B cell (primary cell): ENCODE measurements around the gene TBX15. TPM values are rescaled to one million over a fixed set of nuclear protein-coding genes. Genes with fewer than 3 reads are reported as not detected.

Experiments
- ATAC-seq: fragments of 200-7000 bp; cut with Tn5 transposase; one replicate; pipeline ENCODE4 v1.10.0; 2021; ENCODE audit warnings: low read depth, mild to moderate bottlenecking, moderate number of reproducible peaks, moderate library complexity
- CTCF ChIA-PET: fragments of 350-600 bp; sonication (Branson Sonifier 250); formaldehyde crosslinking; loops from one replicate; lab custom pipeline; 2021; ENCODE audit warnings: antibody characterized with exemption, inconsistent platforms; lab: Charles Lee
- POLR2A ChIA-PET: fragments of 350-600 bp; sonication (Branson Sonifier 250); formaldehyde crosslinking; loops from one replicate; lab custom pipeline; 2021; ENCODE audit warnings: antibody characterized with exemption; lab: Charles Lee
- DNase-seq: peaks from one replicate; pipeline ENCODE4 v3.0.0; 2013
- H2AFZ ChIP-seq: 2 replicates; pipeline ENCODE4 v1.6.1; 2012; ENCODE audit warnings: mild to moderate bottlenecking, low read depth, low read length; ENCODE audit not compliant: insufficient read depth, poor library complexity, severe bottlenecking
- H3K27ac ChIP-seq, 2 donors: 1 replicate in 1 of 2; 2 replicates in 1 of 2; pipeline ENCODE4 v1.5.1; 2012 to 2013; ENCODE audit warnings: low read length in 2 of 2, mild to moderate bottlenecking in 2 of 2, moderate library complexity in 1 of 2
- H3K27me3 ChIP-seq, 4 experiments: fragments of 200-600 bp in 1 of 4; sonication (generic) in 1 of 4; replicated peaks in 1 of 4; 1 replicate in 2 of 4; 2 replicates in 2 of 4; pipeline versions ENCODE4 v1.6.1 to v1.7.0; 2013 to 2016; ENCODE audit warnings: low read length in 3 of 4, mild to moderate bottlenecking in 2 of 4, mixed read lengths in 1 of 4, moderate library complexity in 1 of 4; ENCODE audit not compliant: insufficient read depth in 4 of 4, control insufficient read depth in 3 of 4; ENCODE audit errors: control extremely low read depth in 1 of 4
- H3K36me3 ChIP-seq, 2 experiments: replicated peaks in 1 of 2; 1 replicate in 1 of 2; 2 replicates in 1 of 2; pipeline versions ENCODE4 v1.6.1 to v1.7.1; 2013; ENCODE audit warnings: low read length in 1 of 2; ENCODE audit not compliant: insufficient read depth in 2 of 2, control insufficient read depth in 1 of 2; ENCODE audit errors: control extremely low read depth in 1 of 2, extremely low read depth in 1 of 2
- H3K4me1 ChIP-seq, 2 donors: fragments of 200-600 bp in 1 of 2; sonication (generic) in 1 of 2; 1 replicate in 1 of 2; 2 replicates in 1 of 2; pipeline versions ENCODE4 v1.5.1 to v1.6.1; 2013 to 2017; ENCODE audit warnings: low read length in 2 of 2; ENCODE audit not compliant: control insufficient read depth in 2 of 2, insufficient read depth in 2 of 2
- H3K4me2 ChIP-seq: replicated peaks from 2 replicates; pipeline ENCODE3; 2012; ENCODE audit warnings: mild to moderate bottlenecking, low read depth, low read length; ENCODE audit not compliant: poor library complexity, severe bottlenecking
- H3K4me3 ChIP-seq, 5 experiments: fragments of 200-600 bp in 1 of 5; sonication (generic) in 1 of 5; 1 replicate in 3 of 5; 2 replicates in 2 of 5; pipeline versions ENCODE4 v1.5.1 to v1.7.0; 2011 to 2016; ENCODE audit warnings: low read length in 4 of 5, mild to moderate bottlenecking in 4 of 5, low read depth in 2 of 5, control low read depth in 1 of 5, moderate library complexity in 1 of 5; ENCODE audit not compliant: insufficient read depth in 1 of 5; ENCODE audit errors: control extremely low read depth in 1 of 5, extremely low read depth in 1 of 5
- H3K79me2 ChIP-seq: fragments of 200-600 bp; sonication (generic); one replicate; pipeline ENCODE4 v1.6.0; 2016; ENCODE audit warnings: low read length; ENCODE audit not compliant: control insufficient read depth, insufficient read depth
- H3K9ac ChIP-seq: fragments of 200-600 bp; sonication (generic); 2 replicates; pipeline ENCODE4 v1.6.1; 2017; ENCODE audit warnings: mild to moderate bottlenecking, low read length, moderate library complexity
- H3K9me3 ChIP-seq, 3 donors: one replicate each; pipeline versions ENCODE4 v1.6.1 to v1.7.1; 2013; ENCODE audit warnings: low read length in 2 of 3; ENCODE audit not compliant: control insufficient read depth in 2 of 3, insufficient read depth in 1 of 3; ENCODE audit errors: control extremely low read depth in 1 of 3
- H4K20me1 ChIP-seq: 2 replicates; pipeline ENCODE4 v1.6.0; 2012; ENCODE audit warnings: mild to moderate bottlenecking, low read length; ENCODE audit not compliant: insufficient read depth, control insufficient read depth, poor library complexity, severe bottlenecking
- H3K27ac Mint-ChIP-seq: one replicate; pipeline ENCODE4 v1.8.0; 2021; ENCODE audit warnings: mixed read lengths
- H3K27me3 Mint-ChIP-seq: one replicate; pipeline ENCODE4 v1.8.0; 2021; ENCODE audit warnings: mixed read lengths
- H3K4me1 Mint-ChIP-seq: one replicate; pipeline ENCODE4 v1.8.0; 2021; ENCODE audit warnings: mixed read lengths
- H3K4me3 Mint-ChIP-seq: one replicate; pipeline ENCODE4 v1.8.0; 2021; ENCODE audit warnings: mixed read lengths
- H3K9me3 Mint-ChIP-seq: one replicate; pipeline ENCODE4 v1.8.0; 2022; ENCODE audit warnings: mixed read lengths; ENCODE audit not compliant: insufficient read depth
- EZH2 ChIP-seq: IDR thresholded peaks from 2 replicates; pipeline ENCODE4 v1.6.1; 2012; ENCODE audit warnings: borderline replicate concordance, low read depth, mild to moderate bottlenecking, moderate library complexity, low read length; ENCODE audit not compliant: insufficient read depth, poor library complexity, severe bottlenecking
- WGBS: methylation state at CpG from one replicate; pipeline ENCODE4 v1.1.5; 2013; ENCODE audit warnings: missing lambda C conversion rate; ENCODE audit not compliant: insufficient coverage; 5-methylcytosine and 5-hydroxymethylcytosine counted together
- intact Hi-C: fragments of 100-400 bp; cut with micrococcal nuclease; formaldehyde crosslinking; loops from one replicate; pipeline ENCODE4 v1.10.0; 2022
- polyA plus RNA-seq: library from polyadenylated mRNA; depleted of rRNA; stranded (reverse); fragments of >200 nt; gene quantifications from 2 replicates; pipeline ENCODE4 v1.2.3, GENCODE V29; 2012
- total RNA-seq, 2 donors: library from RNA; stranded (reverse); fragments of 120-200 nt in 1 of 2; gene quantifications; 1 replicate in 1 of 2; 2 replicates in 1 of 2; pipeline versions ENCODE4 v1.2.3 to v1.2.4, GENCODE V29; 2013 to 2022
- TF ChIP-seq, protein P1 (sequence below): fragments of 200-600 bp; IDR thresholded peaks from one replicate; pipeline ENCODE4 v1.8.0; 2022; ENCODE audit warnings: antibody characterized with exemption, mild to moderate bottlenecking

Gene TBX15
- total and polyA plus RNA-seq, 2 donors (not counting 1 experiment from before 2014, with no cell fraction given), result 0.03 to 0.15 TPM

DNA sequence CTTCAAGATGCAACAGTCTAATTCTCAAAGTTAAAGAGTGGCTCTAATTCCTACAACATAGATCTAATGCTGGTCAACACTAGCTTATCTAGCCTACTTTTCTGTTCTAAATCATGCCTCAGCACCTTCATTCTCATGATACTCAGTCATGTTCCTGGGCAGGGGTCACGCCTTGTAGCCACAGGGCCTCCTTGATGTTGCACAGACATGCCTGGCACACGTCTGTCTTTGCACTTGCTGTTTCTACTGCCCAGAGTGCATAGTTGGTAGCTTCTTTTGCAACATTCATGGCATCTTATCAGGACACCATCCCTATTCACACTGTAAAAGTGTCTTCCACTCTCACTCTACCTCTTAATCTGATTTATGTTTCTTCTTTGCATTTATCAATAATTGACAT, 76.6 kb downstream of the TBX15 start:
- Mint-ChIP-seq H3K27ac (no peak overlapping the region), H3K4me1 (peaks cover 5% of the 10 kb centered on the region), H3K4me3 (no peak overlapping the region), H3K27me3 (peaks cover 5% of the 10 kb centered on the region), H3K9me3 (no peaks in the 10 kb centered on the region)
- no peaks in the 10 kb centered on the region for H3K79me2 ChIP-seq
- H4K20me1 ChIP-seq, result no peaks in the 10 kb centered on the region
- H3K27me3 ChIP-seq, result peaks cover 0 to 4% (median 0%) of the 10 kb centered on the region in 4 experiments
- DNase-seq, result no peak
- no peak overlapping the region for H3K27ac ChIP-seq
- no peak overlapping the region for H3K9ac ChIP-seq
- H3K9me3 ChIP-seq, result no peaks in the 10 kb centered on the region
- no peak overlapping the region for H2AFZ ChIP-seq
- ChIA-PET CTCF (no interaction called here), POLR2A (no interaction called here)
- no peak for ATAC-seq
- no peaks in the 10 kb centered on the region for H3K36me3 ChIP-seq
- intact Hi-C loops, result no loop called here
- no peaks in the 10 kb centered on the region for H3K4me1 ChIP-seq
- 100% methylated on average over 2 of the region's 2 CpGs for WGBS
- H3K4me3 ChIP-seq, result no peak overlapping the region
- TF ChIP-seq, protein P1, sequence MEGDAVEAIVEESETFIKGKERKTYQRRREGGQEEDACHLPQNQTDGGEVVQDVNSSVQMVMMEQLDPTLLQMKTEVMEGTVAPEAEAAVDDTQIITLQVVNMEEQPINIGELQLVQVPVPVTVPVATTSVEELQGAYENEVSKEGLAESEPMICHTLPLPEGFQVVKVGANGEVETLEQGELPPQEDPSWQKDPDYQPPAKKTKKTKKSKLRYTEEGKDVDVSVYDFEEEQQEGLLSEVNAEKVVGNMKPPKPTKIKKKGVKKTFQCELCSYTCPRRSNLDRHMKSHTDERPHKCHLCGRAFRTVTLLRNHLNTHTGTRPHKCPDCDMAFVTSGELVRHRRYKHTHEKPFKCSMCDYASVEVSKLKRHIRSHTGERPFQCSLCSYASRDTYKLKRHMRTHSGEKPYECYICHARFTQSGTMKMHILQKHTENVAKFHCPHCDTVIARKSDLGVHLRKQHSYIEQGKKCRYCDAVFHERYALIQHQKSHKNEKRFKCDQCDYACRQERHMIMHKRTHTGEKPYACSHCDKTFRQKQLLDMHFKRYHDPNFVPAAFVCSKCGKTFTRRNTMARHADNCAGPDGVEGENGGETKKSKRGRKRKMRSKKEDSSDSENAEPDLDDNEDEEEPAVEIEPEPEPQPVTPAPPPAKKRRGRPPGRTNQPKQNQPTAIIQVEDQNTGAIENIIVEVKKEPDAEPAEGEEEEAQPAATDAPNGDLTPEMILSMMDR, result no peak
- TF ChIP-seq EZH2, result no peak
- no peak overlapping the region for H3K4me2 ChIP-seq

DNA sequence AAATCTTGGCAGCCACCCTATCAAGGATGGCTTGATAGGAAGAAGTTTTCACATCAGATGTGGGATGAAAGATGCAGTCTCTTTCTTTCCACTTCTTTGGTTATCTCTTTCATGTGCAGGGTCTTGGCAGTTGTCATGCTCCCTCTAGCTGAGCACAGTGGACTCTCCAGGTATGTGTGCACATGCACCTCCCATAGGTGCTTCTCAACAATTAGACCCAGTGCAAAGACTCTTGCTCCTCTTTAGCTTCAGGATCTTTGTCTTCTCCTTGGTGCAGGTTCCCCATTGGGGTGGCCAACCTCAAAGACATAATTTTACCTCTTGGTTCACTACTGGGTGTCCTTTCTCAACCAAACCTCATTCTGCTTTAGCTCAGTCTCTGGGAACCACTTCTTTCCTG, 80.7 kb downstream of the TBX15 start:
- intact Hi-C loops, result no loop called here
- TF ChIP-seq, protein P1, result no peak
- no peak for TF ChIP-seq EZH2
- Histone ChIP-seq H3K4me1 (no peaks in the 10 kb centered on the region), H3K27ac (no peak overlapping the region), H3K4me3 (no peak overlapping the region), H3K9me3 (no peaks in the 10 kb centered on the region), H3K27me3 (peaks cover 0 to 4% (median 0%) of the 10 kb centered on the region in 4 experiments), H4K20me1 (no peaks in the 10 kb centered on the region), H3K9ac (no peak overlapping the region), H2AFZ (no peak overlapping the region), H3K79me2 (no peaks in the 10 kb centered on the region), H3K36me3 (no peaks in the 10 kb centered on the region), H3K4me2 (no peak overlapping the region)
- ATAC-seq, result no peak
- Mint-ChIP-seq H3K27ac (no peak overlapping the region), H3K4me3 (no peak overlapping the region), H3K9me3 (no peaks in the 10 kb centered on the region), H3K27me3 (peaks cover 5% of the 10 kb centered on the region), H3K4me1 (no peaks in the 10 kb centered on the region)
- DNase-seq, result no peak
- ChIA-PET POLR2A (no interaction called here), CTCF (no interaction called here)
